Ectodermal cell (in vitro differentiated cells): Measurements from ENCODE around the gene ST3GAL5.

Experiments
- H3K27ac ChIP-seq: 2 replicates; pipeline ENCODE4 v1.7.0; 2013; ENCODE audit warnings: mild to moderate bottlenecking, low read depth, low read length; ENCODE audit not compliant: insufficient read depth, poor library complexity, severe bottlenecking
- H3K27me3 ChIP-seq: 2 replicates; pipeline ENCODE4 v1.7.0; 2013; ENCODE audit warnings: mild to moderate bottlenecking, low read length; ENCODE audit not compliant: insufficient read depth, control insufficient read depth, poor library complexity, severe bottlenecking
- H3K36me3 ChIP-seq: one replicate; pipeline ENCODE4 v1.7.0; 2013; ENCODE audit warnings: low read length; ENCODE audit not compliant: control insufficient read depth, insufficient read depth
- H3K4me1 ChIP-seq: one replicate; pipeline ENCODE4 v1.7.0; 2013; ENCODE audit warnings: low read length; ENCODE audit not compliant: control insufficient read depth, insufficient read depth
- H3K4me3 ChIP-seq: 2 replicates; pipeline ENCODE4 v1.7.0; 2013; ENCODE audit warnings: low read depth, low read length, control low read depth; ENCODE audit not compliant: insufficient read depth
- H3K9me3 ChIP-seq: 2 replicates; pipeline ENCODE4 v1.7.0; 2013; ENCODE audit warnings: mild to moderate bottlenecking, low read length, moderate library complexity; ENCODE audit not compliant: control insufficient read depth
- WGBS, 2 experiments: methylation state at CpG; one replicate each; pipeline ENCODE4 v1.1.7; 2013; ENCODE audit warnings: missing lambda C conversion rate in 2 of 2; 5-methylcytosine and 5-hydroxymethylcytosine counted together

The ST3GAL5 gene

GRCh38 chr2:85826990-85827878, 61.6 kb downstream of the ST3GAL5 start:
- H3K9me3 ChIP-seq: no peaks in the 10 kb centered on the region
- no peaks in the 10 kb centered on the region for H3K4me1 ChIP-seq
- no peaks in the 10 kb centered on the region for H3K36me3 ChIP-seq
- H3K4me3 ChIP-seq: no peak overlapping the region
- WGBS, 2 experiments: 41 to 42% methylated on average over 20 of the region's 20 CpGs
- no peaks in the 10 kb centered on the region for H3K27me3 ChIP-seq
- H3K27ac ChIP-seq: no peak overlapping the region

DNA sequence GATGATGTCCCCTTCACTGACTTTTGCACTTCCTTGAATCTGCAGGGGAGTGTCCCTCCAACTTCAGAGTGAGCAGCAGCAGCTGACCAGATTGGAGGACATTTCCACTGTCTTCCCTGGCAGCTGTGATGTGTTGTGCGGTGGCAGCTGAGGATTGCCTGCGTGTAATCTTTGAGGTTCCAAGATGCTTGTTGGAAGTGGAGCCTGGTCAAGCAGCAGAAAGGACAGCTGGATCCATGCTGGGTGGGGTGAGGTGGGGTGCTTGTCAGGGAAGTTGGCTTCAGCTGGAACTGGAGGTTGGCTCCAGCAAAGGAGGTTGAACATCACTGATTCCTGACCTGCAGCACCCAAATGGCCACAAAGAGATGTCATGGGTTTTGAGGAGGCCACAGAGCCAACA, 64.8 kb downstream of the ST3GAL5 start:
- WGBS, 2 experiments: 93 to 96% methylated on average over 2 of the region's 2 CpGs
- no peaks in the 10 kb centered on the region for H3K9me3 ChIP-seq
- no peak overlapping the region for H3K27ac ChIP-seq
- H3K4me1 ChIP-seq: no peaks in the 10 kb centered on the region
- no peaks in the 10 kb centered on the region for H3K36me3 ChIP-seq
- H3K27me3 ChIP-seq: no peaks in the 10 kb centered on the region
- H3K4me3 ChIP-seq: no peak overlapping the region

DNA sequence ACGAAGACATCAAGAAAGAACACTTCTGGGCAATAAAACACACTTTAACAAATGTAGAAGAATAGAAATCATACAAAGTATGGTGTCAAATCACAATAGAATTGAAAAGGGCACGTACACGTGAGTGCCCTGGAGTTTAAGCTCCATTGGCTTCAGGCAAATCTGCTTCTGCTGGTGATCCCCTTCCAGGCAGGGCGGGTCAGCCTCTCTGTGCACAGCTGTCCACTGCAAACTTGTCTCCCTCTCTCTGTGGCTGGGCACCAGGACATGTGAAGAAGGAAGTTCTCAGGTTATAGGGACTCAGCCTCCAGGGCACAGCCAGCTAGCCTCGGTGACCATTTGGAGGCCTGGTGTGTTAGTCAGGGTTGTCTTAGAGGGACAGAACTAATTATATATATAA, 66.0 kb downstream of the ST3GAL5 start:
- 88 to 91% methylated on average over 3 to 4 of the region's 5 CpGs for WGBS, 2 experiments
- H3K27ac ChIP-seq: no peak overlapping the region
- no peaks in the 10 kb centered on the region for H3K36me3 ChIP-seq
- no peaks in the 10 kb centered on the region for H3K4me1 ChIP-seq
- H3K9me3 ChIP-seq: no peaks in the 10 kb centered on the region
- H3K4me3 ChIP-seq: no peak overlapping the region
- H3K27me3 ChIP-seq: no peaks in the 10 kb centered on the region

- Histone ChIP-seq H3K36me3 (no peaks in the 10 kb centered on the region), H3K4me1 (peaks cover under 1% of the 10 kb centered on the region), H3K27me3 (no peaks in the 10 kb centered on the region), H3K27ac (no peak overlapping the region), H3K4me3 (no peak overlapping the region), H3K9me3 (no peaks in the 10 kb centered on the region)
- WGBS, 2 experiments: 82 to 86% methylated on average over 6 of the region's 6 CpGs
Observed at GRCh38 chr2:85819811-85820510, 68.8 kb downstream of the ST3GAL5 start.

- H3K4me1 ChIP-seq: peaks cover 8% of the 10 kb centered on the region
- no peaks in the 10 kb centered on the region for H3K9me3 ChIP-seq
- no peaks in the 10 kb centered on the region for H3K36me3 ChIP-seq
- 71 to 82% methylated on average over 9 to 10 of the region's 10 CpGs for WGBS, 2 experiments
- H3K27ac ChIP-seq: no peak overlapping the region
- no peak overlapping the region for H3K4me3 ChIP-seq
- H3K27me3 ChIP-seq: no peaks in the 10 kb centered on the region
Observed at GRCh38 chr2:85814802-85815550, 73.8 kb downstream of the ST3GAL5 start.

GRCh38 chr2:85813982-85814801, 74.6 kb downstream of the ST3GAL5 start:
- H3K4me3 ChIP-seq: no peak overlapping the region
- no peaks in the 10 kb centered on the region for H3K36me3 ChIP-seq
- WGBS, 2 experiments: 40 to 41% methylated on average over 13 of the region's 13 CpGs
- peaks cover 8% of the 10 kb centered on the region for H3K4me1 ChIP-seq
- H3K27me3 ChIP-seq: no peaks in the 10 kb centered on the region
- H3K27ac ChIP-seq: no peak overlapping the region
- H3K9me3 ChIP-seq: no peaks in the 10 kb centered on the region

DNA sequence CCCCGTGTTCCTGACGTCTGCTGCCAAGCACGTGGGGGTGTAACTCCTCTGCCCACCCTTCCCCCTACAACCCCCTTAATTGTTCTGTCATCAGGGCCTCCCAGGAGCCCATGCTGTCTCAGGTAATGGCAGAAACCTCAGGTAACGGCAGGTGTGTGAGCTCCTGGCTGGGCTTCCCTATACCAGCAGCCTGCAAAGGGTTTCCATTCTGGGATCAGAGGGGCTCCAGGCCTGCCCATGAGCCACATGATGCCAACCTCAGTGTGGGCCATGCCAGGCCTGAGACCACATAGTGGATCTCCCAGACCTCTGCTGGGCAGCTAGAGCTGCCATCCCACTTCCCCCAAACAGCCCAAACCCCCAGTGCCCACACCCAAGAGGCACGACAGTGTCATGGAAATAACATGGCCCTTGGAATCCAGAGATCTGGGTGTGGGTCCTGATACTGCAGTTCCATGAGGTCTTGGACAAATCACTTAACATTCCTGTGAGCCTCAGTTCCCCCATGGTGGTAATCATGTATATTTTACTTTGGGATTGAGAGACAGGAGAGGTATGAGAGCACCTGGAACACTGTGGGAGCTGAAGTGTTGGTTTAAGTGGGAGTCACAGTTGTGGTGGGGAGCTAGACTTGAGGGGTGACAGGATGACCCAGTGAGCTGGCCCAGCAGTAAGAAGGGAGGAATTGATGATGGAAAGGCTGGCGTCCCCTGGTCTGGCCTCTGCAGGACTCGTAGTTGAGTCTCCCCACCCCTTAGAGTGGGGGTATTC, 75.4 kb downstream of the ST3GAL5 start:
- Histone ChIP-seq H3K27me3 (no peaks in the 10 kb centered on the region), H3K4me3 (no peak overlapping the region), H3K4me1 (peaks cover 8% of the 10 kb centered on the region), H3K27ac (no peak overlapping the region), H3K36me3 (no peaks in the 10 kb centered on the region), H3K9me3 (no peaks in the 10 kb centered on the region)
- 89 to 96% methylated on average over 7 of the region's 7 CpGs for WGBS, 2 experiments

DNA sequence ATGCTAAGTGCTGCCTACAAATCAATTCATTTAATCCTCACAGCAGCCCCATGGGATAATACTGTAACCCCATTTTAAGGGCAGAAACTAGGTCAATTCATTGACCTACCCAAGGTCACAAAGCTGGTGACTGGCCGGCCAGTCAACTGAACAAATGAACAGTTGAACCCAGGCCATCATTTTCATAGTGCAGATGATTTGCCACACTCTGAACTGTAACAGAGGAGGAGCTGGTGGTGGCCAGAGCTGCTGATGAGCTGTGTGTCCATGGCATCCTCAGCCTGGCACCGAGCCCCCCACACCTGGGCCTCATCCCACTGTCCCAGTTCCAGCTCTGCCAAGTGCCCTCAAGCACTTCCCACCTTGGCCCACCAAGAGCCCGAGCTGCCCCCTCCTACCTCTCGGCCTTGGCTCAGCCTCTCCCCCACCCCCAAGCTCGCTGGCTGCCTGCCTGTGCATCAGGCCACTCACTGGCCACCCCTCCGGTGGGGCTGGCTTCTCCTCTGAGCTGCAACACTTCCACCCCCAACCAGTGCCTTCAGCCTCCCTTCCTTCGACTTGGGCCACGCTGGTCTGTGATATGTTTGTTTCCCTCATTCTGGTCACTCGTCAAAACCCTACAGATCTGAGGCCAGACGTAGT, 76.6 kb downstream of the ST3GAL5 start:
- no peaks in the 10 kb centered on the region for H3K36me3 ChIP-seq
- 88 to 90% methylated on average over 10 of the region's 10 CpGs for WGBS, 2 experiments

More for the DNA sequence above, 76.6 kb downstream of the ST3GAL5 start:
- Histone ChIP-seq H3K27ac (no peak overlapping the region), H3K4me3 (no peak overlapping the region), H3K9me3 (no peaks in the 10 kb centered on the region), H3K27me3 (no peaks in the 10 kb centered on the region), H3K4me1 (peaks cover 8% of the 10 kb centered on the region)
